Kidney glomerular epithelial cell (primary cell): ENCODE results near the gene PPIP5K2.

Experiments
- DNase-seq: peaks from one replicate; lab custom pipeline; 2025; lab: John Stamatoyannopoulos, UW

The PPIP5K2 gene

GRCh38 chr5:103247118-103247517 is 127.0 kb downstream of the PPIP5K2 start:
- no peak for DNase-seq

GRCh38 chr5:103249068-103249467 is 129.0 kb downstream of the PPIP5K2 start:
- DNase-seq: no peak

DNA sequence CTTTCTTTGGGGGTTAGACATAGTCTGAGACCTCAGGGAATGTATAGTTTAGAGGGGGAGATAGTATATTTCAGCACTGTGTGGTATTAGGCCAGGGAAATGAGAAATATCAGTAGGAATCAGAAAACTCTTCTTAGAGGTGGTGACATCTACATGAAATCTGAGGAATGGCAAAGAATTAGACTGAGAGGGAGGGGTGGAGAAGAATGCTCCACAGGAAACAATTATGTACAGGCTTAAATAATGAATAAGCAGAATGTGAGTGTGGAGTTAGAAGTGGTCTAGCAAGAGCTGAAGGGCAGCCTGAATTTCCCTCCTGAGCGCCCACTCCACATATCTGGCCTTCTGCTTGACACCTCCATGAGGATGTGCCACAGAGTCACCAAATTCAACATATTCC is 134.8 kb downstream of the PPIP5K2 start:
- DNase-seq: no peak

- DNase-seq: no peak
Measured at GRCh38 chr5:103255691-103256090, 135.6 kb downstream of the PPIP5K2 start.

DNA sequence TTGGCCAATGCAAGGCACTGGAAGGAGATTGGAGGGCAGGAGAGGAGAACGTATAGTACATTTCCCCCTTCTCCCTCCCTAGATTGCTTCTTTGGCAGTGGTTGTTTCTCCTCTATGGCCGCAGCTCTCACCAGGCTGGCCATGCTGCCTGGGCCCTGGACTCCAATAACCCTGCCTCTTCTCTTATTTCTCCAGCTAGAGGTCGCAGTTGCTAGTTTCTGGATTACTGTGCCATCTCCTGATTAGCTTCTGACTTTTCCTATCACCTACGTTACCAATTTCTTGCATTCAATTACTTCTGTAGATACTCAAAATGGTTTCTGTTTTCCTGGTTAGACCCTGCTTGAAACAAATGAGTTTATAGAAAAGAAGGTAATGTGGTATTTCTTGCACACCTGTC is 136.1 kb downstream of the PPIP5K2 start:
- no peak for DNase-seq

- peak; percentile 96 for DNase-seq
Measured at GRCh38 chr5:103258368-103258956, 138.4 kb downstream of the PPIP5K2 start, which contains the start of gene MACIR. MACIR (plus strand) TSS chr5:103258763; CDS start chr5:103275920, 17,157 bp downstream.

- DNase-seq: peak; percentile 22
Measured at GRCh38 chr5:103258957-103259704, 139.0 kb downstream of the PPIP5K2 start.

DNA sequence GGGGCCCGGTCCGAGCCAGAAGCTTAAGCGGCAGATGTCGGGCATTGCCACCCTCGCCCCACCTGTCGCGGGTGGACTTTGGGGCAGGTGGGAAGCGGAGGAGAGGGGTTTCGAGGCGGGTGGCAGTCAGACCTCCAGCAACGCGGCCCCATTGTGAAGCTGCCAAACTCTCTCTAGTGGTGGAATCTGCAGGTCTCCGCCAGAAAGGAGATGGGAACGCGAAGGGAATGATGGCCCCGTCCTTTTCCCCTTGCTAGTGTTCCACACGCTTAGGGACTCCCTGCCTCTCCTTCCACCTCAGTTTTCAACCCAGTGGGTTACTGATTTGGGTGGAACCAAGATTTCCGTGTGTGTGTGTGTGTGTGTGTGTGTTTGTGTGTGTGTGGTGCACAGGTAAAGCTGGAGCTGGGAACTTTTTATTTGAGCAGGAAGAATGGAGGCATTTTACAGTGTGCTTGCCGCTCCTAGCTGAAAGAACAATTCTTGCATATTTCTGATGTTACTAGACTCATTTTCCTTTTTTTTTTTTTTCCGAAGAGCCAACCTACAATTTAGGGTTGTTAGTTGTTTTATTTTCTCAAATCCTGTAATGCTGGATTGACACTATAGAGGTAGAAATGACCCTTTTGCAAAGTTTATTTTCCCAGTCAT is 139.7 kb downstream of the PPIP5K2 start:
- no peak for DNase-seq

DNA sequence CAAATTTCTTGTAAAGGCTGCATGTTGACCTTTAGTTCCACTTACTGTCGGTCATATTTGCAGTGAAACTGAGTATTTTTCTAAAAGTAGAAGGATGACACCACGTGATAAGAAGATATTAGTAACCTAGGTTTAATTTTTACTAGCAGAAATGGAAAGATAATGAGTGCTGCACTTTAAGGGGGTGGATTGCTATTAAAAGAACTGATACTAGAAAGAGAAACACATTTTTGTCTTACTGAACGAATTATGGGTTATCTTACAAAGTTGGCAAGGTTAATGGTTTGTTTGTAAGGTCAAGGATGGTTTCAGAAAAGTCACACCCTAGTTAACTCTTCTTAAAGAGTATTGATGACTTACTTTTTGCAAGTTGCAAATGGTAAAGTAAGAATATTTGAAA is 140.8 kb downstream of the PPIP5K2 start:
- no peak for DNase-seq
